Subcutaneous adipose tissue (tissue), 4 donors: ENCODE measurements around the gene ARL10. TPM values are rescaled to one million over a fixed set of nuclear protein-coding genes. Genes with fewer than 3 reads are reported as not detected.

ENCODE experiments used
- CTCF ChIP-seq: fragments of 450-650 bp; IDR thresholded peaks from one replicate; pipeline ENCODE4 v1.5.1; 2016; ENCODE audit warnings: low read depth, mild to moderate bottlenecking, control low read depth, antibody characterized with exemption, moderate library complexity
- total RNA-seq, 4 donors: library from RNA; depleted of rRNA; stranded (reverse); fragments of >200 nt; gene quantifications; one replicate each; pipeline ENCODE4 v1.1.0, GENCODE V29; 2016

ARL10 gene
- total RNA-seq, 4 donors from 2014 or later: 4.4 to 12.6 (median 5.7) TPM

GRCh38 chr5:176415952-176416924, 51.0 kb downstream of the ARL10 start, which contains the start of gene CLTB:
CLTB (minus strand) TSS chr5:176416539; CDS start chr5:176416363, 176 bp downstream.
- no peak for TF ChIP-seq CTCF

GRCh38 chr5:176416965-176417364, 51.7 kb downstream of the ARL10 start:
- no peak for TF ChIP-seq CTCF

- no peak for TF ChIP-seq CTCF
These were observed 53.0 kb downstream of the ARL10 start for GRCh38 chr5:176418251-176418650.

DNA sequence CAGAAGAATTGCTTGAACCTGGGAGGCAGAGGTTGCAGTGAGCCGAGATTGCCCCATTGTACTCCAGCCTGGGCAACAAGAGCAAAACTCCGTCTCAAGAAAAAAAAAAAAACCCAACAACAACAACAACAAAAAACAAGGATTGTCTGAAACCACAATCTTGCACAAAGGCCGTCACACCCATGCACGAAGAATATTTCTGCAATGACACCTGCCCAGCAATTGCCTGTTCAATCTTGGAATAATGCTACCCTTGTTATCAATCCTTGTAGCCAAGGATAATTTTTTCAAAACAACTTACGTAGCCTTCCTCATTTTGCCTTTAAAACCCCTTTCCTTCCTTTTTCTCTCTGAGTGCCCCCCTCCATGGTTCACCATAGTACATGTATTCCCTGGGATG, 54.8 kb downstream of the ARL10 start:
- TF ChIP-seq CTCF: no peak

GRCh38 chr5:176420972-176421544, 55.8 kb downstream of the ARL10 start:
- TF ChIP-seq CTCF: no peak

GRCh38 chr5:176424181-176424580, 58.9 kb downstream of the ARL10 start:
- no peak for TF ChIP-seq CTCF

- no peak for TF ChIP-seq CTCF
These were observed 59.9 kb downstream of the ARL10 start for GRCh38 chr5:176425138-176425537.
